ENCODE measurements around the gene MID1.

The MID1 gene

GRCh38 chrX:10534611-10535010 lies 85.8 kb downstream of the MID1 start:
- H2AFZ ChIP-seq (ENCODE audit: low read depth, low read length, severe bottlenecking): no peak overlapping the region

GRCh38 chrX:10533696-10534365 lies 86.6 kb downstream of the MID1 start:
- Histone ChIP-seq H3K79me2 (ENCODE audit: insufficient read depth, low read length) (no peaks in the 10 kb centered on the region), H3K9me3 (ENCODE audit: insufficient read depth, low read length) (no peaks in the 10 kb centered on the region), H3K4me2 (ENCODE audit: low read depth, low read length, poor library complexity, severe bottlenecking) (no peak overlapping the region), H3K36me3 (ENCODE audit: low read length) (no peaks in the 10 kb centered on the region), H2AFZ (ENCODE audit: low read depth, low read length, severe bottlenecking) (no peak overlapping the region), H3K4me3 (ENCODE audit: insufficient read depth, low read length, poor library complexity, severe bottlenecking) (no peak overlapping the region), H3K9me2 (replicated peaks; ENCODE audit: insufficient read depth, low read length) (no peaks in the 10 kb centered on the region), H3K27me3 (ENCODE audit: low read length) (no peaks in the 10 kb centered on the region), H3K9ac (ENCODE audit: low read length) (no peak overlapping the region), H3F3A (ENCODE audit: insufficient read depth) (no peaks in the 10 kb centered on the region), H3K27ac (ENCODE audit: low read depth, low read length) (no peak overlapping the region), H4K20me1 (ENCODE audit: low read depth, low read length) (no peaks in the 10 kb centered on the region)
- TF ChIP-seq, protein P1, sequence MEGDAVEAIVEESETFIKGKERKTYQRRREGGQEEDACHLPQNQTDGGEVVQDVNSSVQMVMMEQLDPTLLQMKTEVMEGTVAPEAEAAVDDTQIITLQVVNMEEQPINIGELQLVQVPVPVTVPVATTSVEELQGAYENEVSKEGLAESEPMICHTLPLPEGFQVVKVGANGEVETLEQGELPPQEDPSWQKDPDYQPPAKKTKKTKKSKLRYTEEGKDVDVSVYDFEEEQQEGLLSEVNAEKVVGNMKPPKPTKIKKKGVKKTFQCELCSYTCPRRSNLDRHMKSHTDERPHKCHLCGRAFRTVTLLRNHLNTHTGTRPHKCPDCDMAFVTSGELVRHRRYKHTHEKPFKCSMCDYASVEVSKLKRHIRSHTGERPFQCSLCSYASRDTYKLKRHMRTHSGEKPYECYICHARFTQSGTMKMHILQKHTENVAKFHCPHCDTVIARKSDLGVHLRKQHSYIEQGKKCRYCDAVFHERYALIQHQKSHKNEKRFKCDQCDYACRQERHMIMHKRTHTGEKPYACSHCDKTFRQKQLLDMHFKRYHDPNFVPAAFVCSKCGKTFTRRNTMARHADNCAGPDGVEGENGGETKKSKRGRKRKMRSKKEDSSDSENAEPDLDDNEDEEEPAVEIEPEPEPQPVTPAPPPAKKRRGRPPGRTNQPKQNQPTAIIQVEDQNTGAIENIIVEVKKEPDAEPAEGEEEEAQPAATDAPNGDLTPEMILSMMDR (IDR thresholded peaks at IDR 0.05; ENCODE audit: insufficient read depth, low read length, poor library complexity, severe bottlenecking): no peak
- no peak for TF ChIP-seq EZH2phosphoT487 (conservative IDR thresholded peaks at IDR 0.05; ENCODE audit: low read length)

More at GRCh38 chrX:10534611-10535010, 85.8 kb downstream of the MID1 start:
- no peak overlapping the region for H3K4me3 ChIP-seq (ENCODE audit: insufficient read depth, low read length, poor library complexity, severe bottlenecking)
- H3K9ac ChIP-seq (ENCODE audit: low read length): no peak overlapping the region
- H3K9me2 ChIP-seq (replicated peaks; ENCODE audit: insufficient read depth, low read length): no peaks in the 10 kb centered on the region
- no peak for TF ChIP-seq EZH2phosphoT487 (conservative IDR thresholded peaks at IDR 0.05; ENCODE audit: low read length)
- TF ChIP-seq, protein P1 (IDR thresholded peaks at IDR 0.05; ENCODE audit: insufficient read depth, low read length, poor library complexity, severe bottlenecking): no peak
- no peaks in the 10 kb centered on the region for H4K20me1 ChIP-seq (ENCODE audit: low read depth, low read length)
- no peaks in the 10 kb centered on the region for H3F3A ChIP-seq (ENCODE audit: insufficient read depth)
- no peak overlapping the region for H3K27ac ChIP-seq (ENCODE audit: low read depth, low read length)
- H3K4me2 ChIP-seq (ENCODE audit: low read depth, low read length, poor library complexity, severe bottlenecking): no peak overlapping the region
- H3K9me3 ChIP-seq (ENCODE audit: insufficient read depth, low read length): no peaks in the 10 kb centered on the region
- no peaks in the 10 kb centered on the region for H3K36me3 ChIP-seq (ENCODE audit: low read length)
- H3K79me2 ChIP-seq (ENCODE audit: insufficient read depth, low read length): no peaks in the 10 kb centered on the region
- H3K27me3 ChIP-seq (ENCODE audit: low read length): no peaks in the 10 kb centered on the region

GRCh38 chrX:10531927-10532326 lies 88.5 kb downstream of the MID1 start:
- no peak overlapping the region for H3K9ac ChIP-seq (ENCODE audit: low read length)
- no peak overlapping the region for H3K4me3 ChIP-seq (ENCODE audit: insufficient read depth, low read length, poor library complexity, severe bottlenecking)
- TF ChIP-seq EZH2phosphoT487 (conservative IDR thresholded peaks at IDR 0.05; ENCODE audit: low read length): no peak
- TF ChIP-seq, protein P1 (IDR thresholded peaks at IDR 0.05; ENCODE audit: insufficient read depth, low read length, poor library complexity, severe bottlenecking): no peak
- no peaks in the 10 kb centered on the region for H3K9me3 ChIP-seq (ENCODE audit: insufficient read depth, low read length)
- H3K27ac ChIP-seq (ENCODE audit: low read depth, low read length): no peak overlapping the region
- H4K20me1 ChIP-seq (ENCODE audit: low read depth, low read length): no peaks in the 10 kb centered on the region
- no peaks in the 10 kb centered on the region for H3K36me3 ChIP-seq (ENCODE audit: low read length)
- H3K27me3 ChIP-seq (ENCODE audit: low read length): no peaks in the 10 kb centered on the region
- no peaks in the 10 kb centered on the region for H3K9me2 ChIP-seq (replicated peaks; ENCODE audit: insufficient read depth, low read length)
- no peaks in the 10 kb centered on the region for H3F3A ChIP-seq (ENCODE audit: insufficient read depth)
- no peak overlapping the region for H2AFZ ChIP-seq (ENCODE audit: low read depth, low read length, severe bottlenecking)
- H3K4me2 ChIP-seq (ENCODE audit: low read depth, low read length, poor library complexity, severe bottlenecking): no peak overlapping the region
- no peaks in the 10 kb centered on the region for H3K79me2 ChIP-seq (ENCODE audit: insufficient read depth, low read length)

All from SU-DHL-6 (cell line).